ENCODE measurements around the gene UCMA.
A peak's percentile ranks its signal among the peaks of the same experiment; 100 is the strongest.

UCMA gene

DNA sequence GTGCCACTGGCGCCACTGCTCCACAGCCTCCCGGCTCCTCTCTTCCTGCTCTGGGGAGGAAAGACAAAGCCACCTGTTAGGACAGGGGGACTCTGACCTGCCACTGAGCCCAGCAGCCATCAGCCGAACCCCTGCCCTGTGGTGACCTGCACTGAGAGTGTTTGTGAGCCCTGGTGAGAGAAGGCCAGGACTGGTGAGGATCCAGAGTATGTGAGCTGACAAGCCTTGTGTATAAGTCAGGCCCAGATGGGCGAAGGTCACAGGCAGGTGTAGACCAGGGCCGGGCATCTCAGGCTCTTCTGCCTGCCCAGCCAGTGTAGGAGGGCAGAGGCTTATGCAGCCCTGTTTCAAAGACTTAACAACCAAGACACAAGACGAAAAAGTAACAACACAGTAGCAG lies 12.0 kb downstream of the UCMA start:
- TF ChIP-seq CTCF (conservative IDR thresholded peaks at IDR 0.05; ENCODE audit: low read depth, low read length): no peak
- no peak for DNase-seq (ENCODE audit: low read depth)
- H3K4me3 ChIP-seq (ENCODE audit: low read length): no peak overlapping the region

DNA sequence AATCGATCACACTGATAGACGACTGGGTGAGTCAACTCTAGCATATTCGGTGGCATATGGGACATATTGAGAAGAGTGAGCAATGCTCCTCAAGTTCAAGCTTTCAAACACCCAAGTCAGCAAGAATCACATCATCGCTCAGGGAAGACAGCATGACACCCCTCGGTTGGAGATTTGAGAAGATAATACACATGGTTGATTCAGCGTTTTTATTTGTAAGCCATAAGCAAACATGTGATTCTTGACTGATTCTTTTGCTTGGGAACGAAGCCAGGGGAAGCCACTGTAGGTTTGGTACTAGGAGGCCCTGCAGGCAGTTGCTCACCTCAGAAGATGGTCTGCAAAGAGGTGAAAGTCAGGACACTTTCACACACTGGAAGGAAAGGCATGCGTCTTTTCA lies 12.6 kb downstream of the UCMA start:
- no peak for TF ChIP-seq CTCF (conservative IDR thresholded peaks at IDR 0.05; ENCODE audit: low read depth, low read length)
- no peak overlapping the region for H3K4me3 ChIP-seq (ENCODE audit: low read length)
- no peak for DNase-seq (ENCODE audit: low read depth)

DNA sequence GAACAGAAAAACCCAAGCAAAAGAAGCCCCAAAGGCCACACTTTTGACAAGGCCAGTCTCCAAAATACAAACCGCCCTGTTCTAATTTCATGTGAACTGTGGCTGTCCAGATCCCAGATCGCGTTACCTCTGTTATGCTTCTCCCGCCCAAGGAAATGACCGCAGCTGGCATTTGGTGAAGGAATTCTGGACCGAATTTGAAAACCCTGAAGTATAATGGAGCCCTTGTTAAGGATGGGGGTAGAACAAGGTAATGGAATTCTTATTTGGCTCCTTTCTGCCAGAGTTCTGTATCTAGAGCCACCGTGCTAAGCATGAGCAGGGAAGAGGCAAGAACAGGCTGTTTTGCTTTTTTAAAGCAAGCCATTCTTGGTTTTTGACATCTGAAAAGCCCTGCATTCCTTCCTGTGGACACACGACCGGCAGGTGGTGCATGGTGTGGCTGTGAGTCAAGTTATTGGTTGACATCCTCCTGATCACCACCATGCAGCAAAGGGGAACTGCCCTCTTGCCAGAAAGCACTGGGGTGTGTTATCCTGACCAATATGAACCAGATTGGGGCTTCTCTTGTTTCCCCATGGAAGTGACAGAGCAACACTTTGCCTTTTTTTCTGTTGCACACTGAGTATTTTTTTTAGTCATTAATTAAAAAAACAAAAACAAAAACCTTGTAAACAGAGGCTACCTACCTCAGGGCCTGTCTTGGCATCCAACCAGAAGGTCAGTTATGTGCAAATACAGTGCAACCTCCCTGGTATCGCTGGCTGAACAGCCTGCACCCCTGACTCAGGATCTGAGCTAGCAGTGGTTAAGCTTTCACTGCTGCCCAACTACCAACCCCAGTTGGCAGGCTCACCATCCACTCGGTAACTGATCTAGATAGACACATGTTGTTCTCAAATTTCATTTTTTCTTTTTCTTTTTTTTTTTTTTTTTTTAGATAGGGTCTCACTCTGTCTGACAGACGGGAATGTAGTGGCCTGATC lies 14.2 kb downstream of the UCMA start:
- DNase-seq (ENCODE audit: low read depth): no peak
- no peak overlapping the region for H3K4me3 ChIP-seq (ENCODE audit: low read length)
- peak; percentile 40 for TF ChIP-seq CTCF (conservative IDR thresholded peaks at IDR 0.05; ENCODE audit: low read depth, low read length)

DNA sequence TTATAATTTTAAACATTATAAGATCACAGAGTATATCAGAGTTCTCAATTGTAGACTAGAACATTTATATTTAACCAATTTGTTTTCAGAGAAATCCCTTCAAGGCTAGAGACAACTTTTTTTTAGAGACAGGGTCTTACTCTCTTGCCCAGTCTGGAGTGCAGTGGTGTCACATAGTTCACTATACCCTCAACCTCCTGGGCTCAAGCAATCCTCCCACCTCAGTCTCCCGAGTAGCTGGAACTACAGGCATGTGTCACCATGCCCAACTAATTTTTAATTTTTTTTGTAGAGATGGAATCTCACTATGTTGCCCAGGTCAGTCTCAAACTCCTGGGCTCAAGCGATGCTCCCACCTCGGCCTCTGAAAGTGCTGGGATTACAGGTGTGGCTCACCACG lies 15.3 kb downstream of the UCMA start:
- TF ChIP-seq CTCF (conservative IDR thresholded peaks at IDR 0.05; ENCODE audit: low read depth, low read length): no peak

DNA sequence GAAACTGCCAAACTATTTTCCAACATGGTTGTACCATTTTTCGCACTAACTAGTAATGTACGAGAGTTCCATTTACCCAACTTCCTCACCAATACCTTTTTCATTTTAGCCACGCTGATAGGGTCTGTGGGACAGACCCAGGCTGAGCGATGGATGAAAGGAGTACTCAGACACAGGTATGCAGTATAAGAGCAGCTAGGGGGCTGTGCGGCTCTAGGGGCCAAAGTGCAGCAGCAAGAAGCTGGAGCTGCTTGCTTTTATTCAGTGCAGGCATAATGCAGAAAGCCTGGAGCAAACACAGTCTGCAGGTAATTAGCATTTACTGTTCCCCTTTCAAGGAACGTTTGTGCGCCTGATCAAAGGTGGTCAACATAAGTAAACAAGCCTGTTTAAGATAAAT lies 21.0 kb downstream of the UCMA start:
- no peak for DNase-seq (ENCODE audit: low read depth)
- no peak for TF ChIP-seq CTCF (conservative IDR thresholded peaks at IDR 0.05; ENCODE audit: low read depth, low read length)
- H3K4me3 ChIP-seq (ENCODE audit: low read length): no peak overlapping the region

More for the DNA sequence above, 15.3 kb downstream of the UCMA start:
- H3K4me3 ChIP-seq (ENCODE audit: low read length): no peak overlapping the region
- DNase-seq (ENCODE audit: low read depth): no peak

GRCh38 chr10:13206546-13207443 lies 27.4 kb downstream of the UCMA start:
- TF ChIP-seq CTCF (conservative IDR thresholded peaks at IDR 0.05; ENCODE audit: low read depth, low read length): peak; percentile 69
- DNase-seq (ENCODE audit: low read depth): peak; percentile 15
- H3K4me3 ChIP-seq (ENCODE audit: low read length): no peak overlapping the region
